ENCODE measurements around the gene NSMF. TPM values are rescaled to one million over a fixed set of nuclear protein-coding genes. Genes with fewer than 3 reads are reported as not detected.
A peak's percentile ranks its signal among the peaks of the same experiment; 100 is the strongest.

The NSMF gene
- total and polyA plus RNA-seq, 2 experiments from 2014 or later: 20.3 to 103 TPM

- Mint-ChIP-seq H3K9me3 (peaks cover 88% of the 10 kb centered on the region), H3K27me3 (ENCODE audit: insufficient read depth, low read depth, poor library complexity) (peaks cover 38% of the 10 kb centered on the region), H3K4me3 (no peak overlapping the region), H3K4me1 (peaks cover 2% of the 10 kb centered on the region; the same call in 1 of the 3 replicates), H3K36me3 (ENCODE audit: low read depth) (peaks cover 32% of the 10 kb centered on the region), H3K27ac (no peak overlapping the region)
- H3K27ac ChIP-seq (ENCODE audit: low read depth): no peak overlapping the region
- no peak overlapping the region for H2AFZ ChIP-seq
- TF ChIP-seq ZNF114 (CRISPR knock-in tag; IDR thresholded peaks at IDR 0.05) (no peak), CREB1 (CRISPR knock-in tag; IDR thresholded peaks at IDR 0.05; ENCODE audit: low read depth) (no peak)
- no peaks in the 10 kb centered on the region for H3K36me3 ChIP-seq (ENCODE audit: insufficient read depth)
- DNase-seq (ENCODE audit: low spot score) (no peak), ATAC-seq (no peak)
- H3K27me3 ChIP-seq (ENCODE audit: insufficient read depth): no peaks in the 10 kb centered on the region
- H3K4me3 ChIP-seq: no peak overlapping the region
- H3F3A ChIP-seq (replicated peaks; ENCODE audit: low read depth): no peaks in the 10 kb centered on the region
- no peaks in the 10 kb centered on the region for H3K4me1 ChIP-seq (ENCODE audit: insufficient read depth)
- no peaks in the 10 kb centered on the region for H4K20me1 ChIP-seq (replicated peaks; ENCODE audit: insufficient read depth)
- H3K79me2 ChIP-seq (replicated peaks; ENCODE audit: insufficient read depth): no peaks in the 10 kb centered on the region
- no peaks in the 10 kb centered on the region for H3K9me2 ChIP-seq (ENCODE audit: insufficient read depth)
- H3K4me2 ChIP-seq: no peak overlapping the region
These were observed 45.3 kb upstream of the NSMF start for GRCh38 chr9:137504432-137504777.

GRCh38 chr9:137502008-137502911 lies 43.1 kb upstream of the NSMF start:
- no peak for TF ChIP-seq STAT1 (IDR thresholded peaks at IDR 0.05; ENCODE audit: unreplicated experiment)
- TF ChIP-seq CREB1 (CRISPR knock-in tag; IDR thresholded peaks at IDR 0.05; ENCODE audit: low read depth): no peak
- TF ChIP-seq ZNF331 (CRISPR knock-in tag; IDR thresholded peaks at IDR 0.05; ENCODE audit: low read depth): no peak
- Histone ChIP-seq H3F3A (replicated peaks; ENCODE audit: low read depth) (no peaks in the 10 kb centered on the region), H3K36me3 (ENCODE audit: insufficient read depth) (no peaks in the 10 kb centered on the region), H3K4me2 (no peak overlapping the region), H3K4me1 (ENCODE audit: insufficient read depth) (no peaks in the 10 kb centered on the region), H3K27ac (ENCODE audit: low read depth) (no peak overlapping the region), H2AFZ (no peak overlapping the region), H3K9me2 (ENCODE audit: insufficient read depth) (no peaks in the 10 kb centered on the region), H3K27me3 (ENCODE audit: insufficient read depth) (no peaks in the 10 kb centered on the region), H3K4me3 (no peak overlapping the region), H4K20me1 (replicated peaks; ENCODE audit: insufficient read depth) (no peaks in the 10 kb centered on the region), H3K79me2 (replicated peaks; ENCODE audit: insufficient read depth) (no peaks in the 10 kb centered on the region)
- Mint-ChIP-seq H3K36me3 (ENCODE audit: low read depth) (peaks cover 36% of the 10 kb centered on the region), H3K4me3 (peak overlapping the region; percentile 54), H3K27me3 (ENCODE audit: insufficient read depth, low read depth, poor library complexity) (peaks cover 38% of the 10 kb centered on the region), H3K4me1 (peaks cover 2% of the 10 kb centered on the region; the same call in 1 of the 3 replicates), H3K27ac (no peak overlapping the region), H3K9me3 (peaks cover 87% of the 10 kb centered on the region)
- ATAC-seq (no peak; the same call in 2 of the 3 replicates), DNase-seq (ENCODE audit: low spot score) (no peak)

- no peaks in the 10 kb centered on the region for H3K27me3 ChIP-seq (ENCODE audit: insufficient read depth)
- ATAC-seq (no peak), DNase-seq (ENCODE audit: low spot score) (no peak)
- H2AFZ ChIP-seq: no peak overlapping the region
- no peaks in the 10 kb centered on the region for H4K20me1 ChIP-seq (replicated peaks; ENCODE audit: insufficient read depth)
- H3F3A ChIP-seq (replicated peaks; ENCODE audit: low read depth): no peaks in the 10 kb centered on the region
- H3K4me3 Mint-ChIP-seq: peak overlapping the region; percentile 26; the same call in 2 of the 3 replicates
- no peak overlapping the region for H3K4me2 ChIP-seq
- peaks cover 2% of the 10 kb centered on the region; the same call in 1 of the 3 replicates for H3K4me1 Mint-ChIP-seq
- no peak overlapping the region for H3K27ac Mint-ChIP-seq
- H3K9me2 ChIP-seq (ENCODE audit: insufficient read depth): no peaks in the 10 kb centered on the region
- H3K4me3 ChIP-seq: no peak overlapping the region
- peaks cover 36% of the 10 kb centered on the region for H3K36me3 Mint-ChIP-seq (ENCODE audit: low read depth)
- H3K4me1 ChIP-seq (ENCODE audit: insufficient read depth): no peaks in the 10 kb centered on the region
- H3K79me2 ChIP-seq (replicated peaks; ENCODE audit: insufficient read depth): no peaks in the 10 kb centered on the region
- H3K27ac ChIP-seq (ENCODE audit: low read depth): no peak overlapping the region
- no peaks in the 10 kb centered on the region for H3K36me3 ChIP-seq (ENCODE audit: insufficient read depth)
- H3K27me3 Mint-ChIP-seq (ENCODE audit: insufficient read depth, low read depth, poor library complexity): peaks cover 38% of the 10 kb centered on the region
- peaks cover 79% of the 10 kb centered on the region for H3K9me3 Mint-ChIP-seq
- TF ChIP-seq, protein P1, sequence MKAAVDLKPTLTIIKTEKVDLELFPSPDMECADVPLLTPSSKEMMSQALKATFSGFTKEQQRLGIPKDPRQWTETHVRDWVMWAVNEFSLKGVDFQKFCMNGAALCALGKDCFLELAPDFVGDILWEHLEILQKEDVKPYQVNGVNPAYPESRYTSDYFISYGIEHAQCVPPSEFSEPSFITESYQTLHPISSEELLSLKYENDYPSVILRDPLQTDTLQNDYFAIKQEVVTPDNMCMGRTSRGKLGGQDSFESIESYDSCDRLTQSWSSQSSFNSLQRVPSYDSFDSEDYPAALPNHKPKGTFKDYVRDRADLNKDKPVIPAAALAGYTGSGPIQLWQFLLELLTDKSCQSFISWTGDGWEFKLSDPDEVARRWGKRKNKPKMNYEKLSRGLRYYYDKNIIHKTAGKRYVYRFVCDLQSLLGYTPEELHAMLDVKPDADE (IDR thresholded peaks at IDR 0.05): no peak
- TF ChIP-seq EZH2phosphoT487 (IDR thresholded peaks at IDR 0.05; ENCODE audit: unreplicated experiment) (no peak), EZH2 (IDR thresholded peaks at IDR 0.05; ENCODE audit: low read depth, unreplicated experiment) (no peak), ZNF331 (CRISPR knock-in tag; IDR thresholded peaks at IDR 0.05; ENCODE audit: low read depth) (no peak), JUNB (IDR thresholded peaks at IDR 0.05; ENCODE audit: unreplicated experiment) (no peak), STAT1 (IDR thresholded peaks at IDR 0.05; ENCODE audit: unreplicated experiment) (no peak)
These were observed 42.3 kb upstream of the NSMF start for GRCh38 chr9:137501457-137501856.
